HCT116 (cell line): ENCODE measurements around the gene COL28A1.

Experiments used
- CBX3 ChIP-seq: IDR thresholded peaks from 2 replicates; pipeline ENCODE4 v1.6.1; 2012; ENCODE audit warnings: low read depth
- CEBPB ChIP-seq: IDR thresholded peaks from 2 replicates; pipeline ENCODE4 v1.6.1; 2012; ENCODE audit warnings: low read depth
- CTCF ChIP-seq, 3 experiments: fragments of 200-600 bp in 1 of 3; sonication (generic) in 1 of 3; IDR thresholded peaks in 2 of 3; conservative IDR thresholded peaks in 1 of 3; 2 replicates each; pipeline ENCODE4 v1.5.1; 2012 to 2017; ENCODE audit warnings: low read depth in 2 of 3, low read length in 2 of 3, antibody characterized with exemption in 1 of 3, borderline replicate concordance in 1 of 3, control low read depth in 1 of 3, mild to moderate bottlenecking in 1 of 3, mixed read lengths in 1 of 3, mixed run types in 1 of 3, moderate library complexity in 1 of 3; ENCODE audit not compliant: insufficient read depth in 1 of 3
- EZH2 ChIP-seq: fragments of 200-600 bp; sonication (generic); IDR thresholded peaks from 2 replicates; pipeline ENCODE4 v1.6.1; 2017; ENCODE audit warnings: antibody characterized with exemption, mixed run types
- EZH2phosphoT487 ChIP-seq: fragments of 200-600 bp; IDR thresholded peaks from 2 replicates; pipeline ENCODE4 v1.6.1; 2018; ENCODE audit warnings: antibody characterized with exemption, borderline replicate concordance
- JUND ChIP-seq: IDR thresholded peaks from 2 replicates; pipeline ENCODE4 v1.6.1; 2012
- POLR2A ChIP-seq: IDR thresholded peaks from 2 replicates; pipeline ENCODE4 v1.7.0; 2011; ENCODE audit warnings: borderline replicate concordance; ENCODE audit not compliant: insufficient read depth, insufficient read length; ENCODE audit errors: extremely low read depth
- POLR2AphosphoS5 ChIP-seq: IDR thresholded peaks from 2 replicates; pipeline ENCODE4 v1.6.1; 2011; ENCODE audit warnings: mild to moderate bottlenecking, low read depth, low read length, moderate library complexity
- RAD21 ChIP-seq: IDR thresholded peaks from 2 replicates; pipeline ENCODE4 v1.6.1; 2012; ENCODE audit warnings: low read depth, mild to moderate bottlenecking
- REST ChIP-seq: IDR thresholded peaks from 2 replicates; pipeline ENCODE4 v1.6.1; 2012; ENCODE audit warnings: low read depth
- SIN3A ChIP-seq: IDR thresholded peaks from 2 replicates; pipeline ENCODE4 v1.6.1; 2012; ENCODE audit warnings: low read depth
- SP1 ChIP-seq: IDR thresholded peaks from 2 replicates; pipeline ENCODE4 v1.6.1; 2012; ENCODE audit warnings: low read depth
- TCF7L2 ChIP-seq: IDR thresholded peaks from 2 replicates; pipeline ENCODE4 v1.7.0; 2011; ENCODE audit warnings: borderline replicate concordance, inconsistent platforms; ENCODE audit not compliant: insufficient read depth, insufficient read length; ENCODE audit errors: extremely low read depth
- ZNF274 ChIP-seq: fragments of 200-500 bp; sonication (Bioruptor generic); IDR thresholded peaks from 2 replicates; pipeline ENCODE4 v1.6.1; 2014; ENCODE audit warnings: mild to moderate bottlenecking, low read depth, low read length, inconsistent platforms

- no peak for TF ChIP-seq SP1
- TF ChIP-seq CTCF (IDR thresholded peaks at IDR 0.05 in 2 of 3, conservative IDR thresholded peaks at IDR 0.05 in 1 of 3; ENCODE audit: borderline replicate concordance in 1 of 3, insufficient read depth in 1 of 3, low read depth in 2 of 3, low read length in 2 of 3), result no peak
- no peak for TF ChIP-seq EZH2
- no peak for TF ChIP-seq ZNF274
- TF ChIP-seq REST, result no peak
- TF ChIP-seq TCF7L2, result no peak
- no peak for TF ChIP-seq CEBPB
- no peak for TF ChIP-seq SIN3A
- TF ChIP-seq RAD21, result no peak
- no peak for TF ChIP-seq POLR2AphosphoS5
- no peak for TF ChIP-seq JUND
- no peak for TF ChIP-seq CBX3
- no peak for TF ChIP-seq POLR2A
- no peak for TF ChIP-seq EZH2phosphoT487
Measured at GRCh38 chr7:7479275-7479805, 56.3 kb downstream of the COL28A1 start.
